Daoy (cell line): ENCODE measurements around the gene SCG5. TPM values are rescaled to one million over a fixed set of nuclear protein-coding genes. Genes with fewer than 3 reads are reported as not detected.

ENCODE experiments used
- DNase-seq: peaks from one replicate; pipeline ENCODE4 v3.0.0-alpha.2; 2015; ENCODE audit warnings: low read depth
- total RNA-seq: library from RNA; depleted of rRNA; stranded (reverse); fragments of >200 nt; shearing (Covaris generic); gene quantifications from 2 replicates; pipeline ENCODE4 v1.2.3, GENCODE V29; 2014

The SCG5 gene
- total RNA-seq, 1 experiment from 2014 or later, result 1.8 TPM

GRCh38 chr15:32691689-32692038, 50.2 kb downstream of the SCG5 start:
- no peak for DNase-seq

- DNase-seq, result no peak
Observed at GRCh38 chr15:32692286-32692685, 50.8 kb downstream of the SCG5 start.

- no peak for DNase-seq
Observed at GRCh38 chr15:32694222-32694983, 52.9 kb downstream of the SCG5 start.

GRCh38 chr15:32698773-32699390, 57.4 kb downstream of the SCG5 start:
- DNase-seq, result no peak

GRCh38 chr15:32700501-32701150, 59.1 kb downstream of the SCG5 start:
- peak; percentile 12 for DNase-seq

- no peak for DNase-seq
Observed at GRCh38 chr15:32701863-32702262, 60.4 kb downstream of the SCG5 start.

- DNase-seq, result no peak
Observed at GRCh38 chr15:32704395-32704981, 63.0 kb downstream of the SCG5 start.

GRCh38 chr15:32705446-32705845, 63.9 kb downstream of the SCG5 start:
- no peak for DNase-seq

- peak; percentile 63 for DNase-seq
Observed at GRCh38 chr15:32706704-32707103, 65.2 kb downstream of the SCG5 start.

- DNase-seq, result no peak
Observed at GRCh38 chr15:32707436-32707835, 65.9 kb downstream of the SCG5 start.

- DNase-seq, result no peak
Observed at GRCh38 chr15:32709295-32710033, 68.0 kb downstream of the SCG5 start.

- no peak for DNase-seq
Observed at GRCh38 chr15:32715276-32715675, 73.8 kb downstream of the SCG5 start.

GRCh38 chr15:32716216-32716914, 74.9 kb downstream of the SCG5 start:
- no peak for DNase-seq

- DNase-seq, result no peak
Observed at GRCh38 chr15:32716915-32717425, 75.5 kb downstream of the SCG5 start.

- peak; percentile 58 for DNase-seq
Observed at GRCh38 chr15:32717426-32718226, 76.1 kb downstream of the SCG5 start, which contains the start of gene GREM1. GREM1 (plus strand) TSS chr15:32718004; CDS start chr15:32730691, 12,687 bp downstream.

GRCh38 chr15:32718227-32718820, 76.8 kb downstream of the SCG5 start:
- DNase-seq, result peak; percentile 70

GRCh38 chr15:32718821-32719716, 77.6 kb downstream of the SCG5 start:
- peak; percentile 55 for DNase-seq

- no peak for DNase-seq
Observed at GRCh38 chr15:32721596-32721995, 80.1 kb downstream of the SCG5 start.

- DNase-seq, result no peak
Observed at GRCh38 chr15:32722136-32722535, 80.6 kb downstream of the SCG5 start.
